ENCODE data around the gene FXYD3. TPM values are rescaled to one million over a fixed set of nuclear protein-coding genes. Genes with fewer than 3 reads are reported as not detected.

FXYD3 gene
- total RNA-seq, 1 donor from 2014 or later = 2.8 TPM

Other genes with a start within 250 kb of the FXYD3 start
- 6.2 and 7.2 TPM in 2 replicates for gene ZNF30, start 188.9 kb upstream of the FXYD3 start, total RNA-seq
- gene ZNF792, start 151.6 kb upstream of the FXYD3 start, total RNA-seq = 7.5 and 8.1 TPM in 2 replicates
- gene GRAMD1A, start 115.5 kb upstream of the FXYD3 start, total RNA-seq = 100 and 103 TPM in 2 replicates
- gene SCN1B, start 85.4 kb upstream of the FXYD3 start, total RNA-seq = 1.7 and 1.9 TPM in 2 replicates
- 0.26 and 0.27 TPM in 2 replicates for gene HPN, start 74.1 kb upstream of the FXYD3 start, total RNA-seq
- 15.9 and 16.1 TPM in 2 replicates for gene LGI4, start 19.2 kb downstream of the FXYD3 start, total RNA-seq
- 4.2 and 6.5 TPM in 2 replicates for gene FXYD1, start 23.0 kb downstream of the FXYD3 start, total RNA-seq
- 1.1 and 1.4 TPM in 2 replicates for gene FXYD7, start 27.4 kb downstream of the FXYD3 start, total RNA-seq
- gene FXYD5, start 38.9 kb downstream of the FXYD3 start, total RNA-seq = 13.3 and 17.0 TPM in 2 replicates
- gene FAM187B, start 112.9 kb downstream of the FXYD3 start, total RNA-seq = not detected in 2 replicates
- gene LSR, start 133.2 kb downstream of the FXYD3 start, total RNA-seq = 3.5 and 4.0 TPM in 2 replicates
- gene USF2, start 153.1 kb downstream of the FXYD3 start, total RNA-seq = 107 and 111 TPM in 2 replicates
- 0.47 and 0.57 TPM in 2 replicates for gene HAMP, start 166.7 kb downstream of the FXYD3 start, total RNA-seq
- gene MAG, start 176.3 kb downstream of the FXYD3 start, total RNA-seq = not detected in 2 replicates
- not detected in 2 replicates for gene CD22, start 213.4 kb downstream of the FXYD3 start, total RNA-seq
- gene FFAR1, start 232.1 kb downstream of the FXYD3 start, total RNA-seq = not detected in 2 replicates
- gene FFAR3, start 242.6 kb downstream of the FXYD3 start, total RNA-seq = not detected in 2 replicates